Measurements from ENCODE around the gene WNT2B. TPM values are rescaled to one million over a fixed set of nuclear protein-coding genes. Genes with fewer than 3 reads are reported as not detected.

The WNT2B gene
- total RNA-seq, 3 donors from 2014 or later, result 6.6 to 7.1 (median 6.7) TPM

GRCh38 chr1:112576240-112576639, 67.5 kb downstream of the WNT2B start:
- TF ChIP-seq CTCF (IDR thresholded peaks at IDR 0.05), result no peak
- ATAC-seq (no peak), DNase-seq (no peak)
- H3K4me3 ChIP-seq, result no peak overlapping the region
- no peaks in the 10 kb centered on the region for H3K36me3 ChIP-seq (ENCODE audit: low read depth)
- H3K9me3 ChIP-seq, result no peaks in the 10 kb centered on the region
- intact Hi-C loops (cut with DNase I, micrococcal nuclease), result no loop called here
- peaks cover 4% of the 10 kb centered on the region for H3K4me1 ChIP-seq (ENCODE audit: low read depth)

Small RNAs within 50 kb of the gene (microRNA-seq; reads per million reads assigned to microRNA genes)
- not detected for gene MIR4256

Other genes starting within 250 kb of the WNT2B start
- 10 to 100 TPM; 61.4 to 90.2 (median 79.6) TPM for gene CTTNBP2NL, start 112.8 kb upstream of the WNT2B start, total RNA-seq
- 10 to 100 TPM; 15.9 to 21.2 (median 21.1) TPM for gene ST7L, start 110.2 kb downstream of the WNT2B start, total RNA-seq
- 100 to 1,000 TPM; 106 to 175 (median 156) TPM for gene CAPZA1, start 110.9 kb downstream of the WNT2B start, total RNA-seq
- 10 to 100 TPM; 66.4 to 85.2 (median 77.6) TPM for gene MOV10, start 165.7 kb downstream of the WNT2B start, total RNA-seq
- 100 to 1,000 TPM; 306 to 617 (median 485) TPM for gene RHOC, start 198.2 kb downstream of the WNT2B start, total RNA-seq
- 1 to 10 TPM in 2 of 3 donors, under 1 TPM in 1; 0.92 to 1.7 (median 1.1) TPM for gene PPM1J, start 206.4 kb downstream of the WNT2B start, total RNA-seq